HepG2 (cell line): ENCODE measurements around the gene KCTD5. TPM values are rescaled to one million over a fixed set of nuclear protein-coding genes. Genes with fewer than 3 reads are reported as not detected.
A peak's percentile ranks its signal among the peaks of the same experiment; 100 is the strongest.

Experiments
- AGO1 ChIP-seq: fragments of 200-400 bp; formaldehyde crosslinking; IDR thresholded peaks from 2 replicates; pipeline ENCODE4 v1.6.1; 2017; ENCODE audit warnings: mild to moderate bottlenecking, low read depth, low read length, moderate library complexity; ENCODE audit not compliant: poor library complexity, severe bottlenecking
- CEBPB ChIP-seq: IDR thresholded peaks from 2 replicates; pipeline ENCODE4 v1.6.1; 2011; ENCODE audit warnings: low read depth, low read length, improper control_type of control experiment, borderline replicate concordance
- CENPT ChIP-seq: sonication (generic); formaldehyde crosslinking; IDR thresholded peaks from 2 replicates; pipeline ENCODE4 v1.8.0; 2022; ENCODE audit warnings: low read depth, mild to moderate bottlenecking, moderate library complexity, missing genetic modification reagents
- ELF1 ChIP-seq: sonication (generic); formaldehyde crosslinking; IDR thresholded peaks from 2 replicates; pipeline ENCODE4 v1.4.0; 2020; ENCODE audit warnings: missing genetic modification reagents
- GATA4 ChIP-seq: sonication (generic); IDR thresholded peaks from 2 replicates; pipeline ENCODE4 v1.6.1; 2016; ENCODE audit warnings: antibody characterized with exemption, low read depth, borderline replicate concordance
- MBNL3 ChIP-seq: fragments of 250-450 bp; sonication (Bioruptor Pico); conservative IDR thresholded peaks from 2 replicates; pipeline ENCODE4 v1.8.0; 2022; ENCODE audit warnings: mild to moderate bottlenecking, inconsistent platforms
- PITX1 ChIP-seq: sonication (generic); formaldehyde crosslinking; IDR thresholded peaks from 2 replicates; pipeline ENCODE4 v1.5.1; 2020; ENCODE audit warnings: mild to moderate bottlenecking, missing genetic modification reagents
- RBAK ChIP-seq: sonication (generic); formaldehyde crosslinking; IDR thresholded peaks from 2 replicates; pipeline ENCODE4 v1.5.1; 2020; ENCODE audit warnings: mild to moderate bottlenecking, missing genetic modification reagents
- RCOR2 ChIP-seq: IDR thresholded peaks from 2 replicates; pipeline ENCODE4 v1.6.1; 2016; ENCODE audit warnings: missing biosample characterization, missing genetic modification reagents
- TCF7 ChIP-seq: sonication (generic); IDR thresholded peaks from 2 replicates; pipeline ENCODE4 v1.6.1; 2016; ENCODE audit warnings: antibody characterized with exemption, low read depth
- TP53 ChIP-seq: sonication (generic); formaldehyde crosslinking; conservative IDR thresholded peaks from 2 replicates; pipeline ENCODE4 v1.4.0; 2020; ENCODE audit warnings: missing genetic modification reagents
- XBP1 ChIP-seq: sonication (generic); formaldehyde crosslinking; IDR thresholded peaks from 2 replicates; pipeline ENCODE4 v1.5.0; 2020; ENCODE audit warnings: missing genetic modification reagents
- ZNF703 ChIP-seq: sonication (generic); formaldehyde crosslinking; IDR thresholded peaks from 2 replicates; pipeline ENCODE4 v1.5.1; 2020; ENCODE audit warnings: missing genetic modification reagents, mild to moderate bottlenecking, moderate library complexity, borderline replicate concordance
- ZNF709 ChIP-seq: sonication (generic); formaldehyde crosslinking; IDR thresholded peaks from 2 replicates; pipeline ENCODE4 v1.5.0; 2020; ENCODE audit warnings: mild to moderate bottlenecking, missing genetic modification reagents
- ZNF772 ChIP-seq: sonication (generic); formaldehyde crosslinking; IDR thresholded peaks from 2 replicates; pipeline ENCODE4 v1.5.0; 2020; ENCODE audit warnings: mild to moderate bottlenecking, missing genetic modification reagents
- ZNF879 ChIP-seq: sonication (generic); formaldehyde crosslinking; IDR thresholded peaks from 2 replicates; pipeline ENCODE4 v1.8.1; 2023; ENCODE audit warnings: missing genetic modification reagents
- polyA plus RNA-seq, 8 experiments: library from polyadenylated mRNA; depleted of rRNA in 3 of 8; stranded (reverse) in 7 of 8; unstranded in 1 of 8; fragments of >200 nt; fragmentation: Illumina TruSeq in 4 of 8; extraction: Trizol in 4 of 8; gene quantifications; 2 replicates each; pipeline versions ENCODE4 v1.2.1 to v1.2.3, GENCODE V29; 2011 to 2016; ENCODE audit warnings: low read depth in 4 of 8, missing spikeins in 1 of 8, mixed read lengths in 1 of 8; ENCODE audit not compliant: insufficient read depth in 1 of 8
- total RNA-seq, 5 experiments: library from RNA; depleted of rRNA; stranded (reverse); fragments of >200 nt; fragmentation: Illumina TruSeq; extraction: Trizol; gene quantifications; 2 replicates each; pipeline ENCODE4 v1.2.3, GENCODE V29; 2016; ENCODE audit warnings: low read depth in 1 of 5
- TF ChIP-seq, protein P1 (sequence below): sonication (generic); formaldehyde crosslinking; IDR thresholded peaks from 2 replicates; pipeline ENCODE4 v1.5.0; 2020; ENCODE audit warnings: missing genetic modification reagents, mild to moderate bottlenecking, borderline replicate concordance
- TF ChIP-seq, protein P2 (sequence below): sonication (generic); formaldehyde crosslinking; IDR thresholded peaks from 2 replicates; pipeline ENCODE4 v1.8.1; 2023; ENCODE audit warnings: mild to moderate bottlenecking, missing genetic modification reagents
- TF ChIP-seq, protein P3 (sequence below): sonication (generic); formaldehyde crosslinking; IDR thresholded peaks from 2 replicates; pipeline ENCODE4 v1.4.0; 2020; ENCODE audit warnings: mild to moderate bottlenecking, missing genetic modification reagents

Gene KCTD5
- total and polyA plus RNA-seq, 2 of the 13 experiments (the other 11 are each of a cell fraction or from before 2014, with no cell fraction given): 25.4 to 29.8 TPM

DNA sequence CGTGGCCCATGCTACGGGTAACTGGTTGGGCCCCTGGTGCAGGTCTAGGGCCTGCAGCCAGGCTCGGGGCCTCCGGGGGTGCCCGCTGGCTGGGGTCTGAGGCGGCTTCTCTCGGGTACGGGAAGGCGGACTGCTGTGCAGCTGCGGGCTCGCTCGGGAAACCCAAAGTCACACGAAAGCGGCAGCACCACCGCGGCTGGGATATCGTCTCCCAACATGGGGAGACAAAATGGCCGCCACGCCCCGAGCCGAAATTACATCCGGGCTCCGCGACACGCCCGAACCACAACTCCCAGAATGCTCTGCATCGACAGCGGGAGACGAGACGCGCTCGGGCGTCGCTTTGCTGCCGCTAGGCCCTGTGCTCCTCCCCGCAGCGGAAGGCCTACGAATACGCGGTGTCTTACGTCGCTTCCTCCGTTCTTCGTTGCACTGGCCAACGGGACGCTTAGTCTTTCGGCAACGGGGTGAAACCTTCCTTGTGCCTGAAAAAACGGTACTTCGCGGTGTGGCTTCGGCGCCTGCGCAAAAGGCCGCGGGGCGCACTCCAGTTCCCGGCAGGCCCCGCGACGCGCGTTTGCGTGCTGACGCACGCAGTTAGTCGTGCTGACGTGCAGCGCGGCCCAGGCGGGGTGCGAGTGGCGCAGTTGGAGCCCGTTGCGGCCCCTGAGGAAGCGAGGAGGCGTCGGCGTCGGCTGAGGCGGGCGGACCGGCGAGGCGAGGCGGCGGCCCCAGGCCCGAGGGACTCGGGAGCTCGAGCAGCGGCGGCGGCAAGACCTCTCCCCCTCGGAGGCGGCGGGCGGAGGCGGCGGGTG, 69.9 kb downstream of the KCTD5 start, which contains the start of gene SRRM2 (continued):
- TF ChIP-seq GATA4 (no peak; the same call in 1 of the 2 replicates), PITX1 (CRISPR knock-in tag) (peak; percentile 74), MBNL3 (CRISPR knock-in tag) (no peak), AGO1 (no peak), ZNF703 (CRISPR knock-in tag) (no peak; the same call in 1 of the 2 replicates), CEBPB (no peak), ZNF709 (CRISPR knock-in tag) (peak; percentile 13; the same call in 1 of the 2 replicates), RCOR2 (CRISPR knock-in tag) (no peak), XBP1 (CRISPR knock-in tag) (0 out of 2 replicates have a peak, but pooled peaks have one; percentile 30), ZNF879 (CRISPR knock-in tag) (peak; percentile 85; the same call in 1 of the 2 replicates), TP53 (CRISPR knock-in tag) (0 out of 2 replicates have a peak, but pooled peaks have one; percentile 35), TCF7 (no peak), CENPT (CRISPR knock-in tag) (no peak), ZNF772 (CRISPR knock-in tag) (no peak; the same call in 1 of the 2 replicates), ELF1 (CRISPR knock-in tag) (peak; percentile 88), RBAK (CRISPR knock-in tag) (peak; percentile 41; the same call in 1 of the 2 replicates)
- TF ChIP-seq, protein P1, sequence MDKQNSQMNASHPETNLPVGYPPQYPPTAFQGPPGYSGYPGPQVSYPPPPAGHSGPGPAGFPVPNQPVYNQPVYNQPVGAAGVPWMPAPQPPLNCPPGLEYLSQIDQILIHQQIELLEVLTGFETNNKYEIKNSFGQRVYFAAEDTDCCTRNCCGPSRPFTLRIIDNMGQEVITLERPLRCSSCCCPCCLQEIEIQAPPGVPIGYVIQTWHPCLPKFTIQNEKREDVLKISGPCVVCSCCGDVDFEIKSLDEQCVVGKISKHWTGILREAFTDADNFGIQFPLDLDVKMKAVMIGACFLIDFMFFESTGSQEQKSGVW: peak; percentile 62; the same call in 1 of the 2 replicates
- TF ChIP-seq, protein P2, sequence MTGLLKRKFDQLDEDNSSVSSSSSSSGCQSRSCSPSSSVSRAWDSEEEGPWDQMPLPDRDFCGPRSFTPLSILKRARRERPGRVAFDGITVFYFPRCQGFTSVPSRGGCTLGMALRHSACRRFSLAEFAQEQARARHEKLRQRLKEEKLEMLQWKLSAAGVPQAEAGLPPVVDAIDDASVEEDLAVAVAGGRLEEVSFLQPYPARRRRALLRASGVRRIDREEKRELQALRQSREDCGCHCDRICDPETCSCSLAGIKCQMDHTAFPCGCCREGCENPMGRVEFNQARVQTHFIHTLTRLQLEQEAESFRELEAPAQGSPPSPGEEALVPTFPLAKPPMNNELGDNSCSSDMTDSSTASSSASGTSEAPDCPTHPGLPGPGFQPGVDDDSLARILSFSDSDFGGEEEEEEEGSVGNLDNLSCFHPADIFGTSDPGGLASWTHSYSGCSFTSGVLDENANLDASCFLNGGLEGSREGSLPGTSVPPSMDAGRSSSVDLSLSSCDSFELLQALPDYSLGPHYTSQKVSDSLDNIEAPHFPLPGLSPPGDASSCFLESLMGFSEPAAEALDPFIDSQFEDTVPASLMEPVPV (CRISPR knock-in tag): no peak; the same call in 1 of the 2 replicates
- TF ChIP-seq, protein P3, sequence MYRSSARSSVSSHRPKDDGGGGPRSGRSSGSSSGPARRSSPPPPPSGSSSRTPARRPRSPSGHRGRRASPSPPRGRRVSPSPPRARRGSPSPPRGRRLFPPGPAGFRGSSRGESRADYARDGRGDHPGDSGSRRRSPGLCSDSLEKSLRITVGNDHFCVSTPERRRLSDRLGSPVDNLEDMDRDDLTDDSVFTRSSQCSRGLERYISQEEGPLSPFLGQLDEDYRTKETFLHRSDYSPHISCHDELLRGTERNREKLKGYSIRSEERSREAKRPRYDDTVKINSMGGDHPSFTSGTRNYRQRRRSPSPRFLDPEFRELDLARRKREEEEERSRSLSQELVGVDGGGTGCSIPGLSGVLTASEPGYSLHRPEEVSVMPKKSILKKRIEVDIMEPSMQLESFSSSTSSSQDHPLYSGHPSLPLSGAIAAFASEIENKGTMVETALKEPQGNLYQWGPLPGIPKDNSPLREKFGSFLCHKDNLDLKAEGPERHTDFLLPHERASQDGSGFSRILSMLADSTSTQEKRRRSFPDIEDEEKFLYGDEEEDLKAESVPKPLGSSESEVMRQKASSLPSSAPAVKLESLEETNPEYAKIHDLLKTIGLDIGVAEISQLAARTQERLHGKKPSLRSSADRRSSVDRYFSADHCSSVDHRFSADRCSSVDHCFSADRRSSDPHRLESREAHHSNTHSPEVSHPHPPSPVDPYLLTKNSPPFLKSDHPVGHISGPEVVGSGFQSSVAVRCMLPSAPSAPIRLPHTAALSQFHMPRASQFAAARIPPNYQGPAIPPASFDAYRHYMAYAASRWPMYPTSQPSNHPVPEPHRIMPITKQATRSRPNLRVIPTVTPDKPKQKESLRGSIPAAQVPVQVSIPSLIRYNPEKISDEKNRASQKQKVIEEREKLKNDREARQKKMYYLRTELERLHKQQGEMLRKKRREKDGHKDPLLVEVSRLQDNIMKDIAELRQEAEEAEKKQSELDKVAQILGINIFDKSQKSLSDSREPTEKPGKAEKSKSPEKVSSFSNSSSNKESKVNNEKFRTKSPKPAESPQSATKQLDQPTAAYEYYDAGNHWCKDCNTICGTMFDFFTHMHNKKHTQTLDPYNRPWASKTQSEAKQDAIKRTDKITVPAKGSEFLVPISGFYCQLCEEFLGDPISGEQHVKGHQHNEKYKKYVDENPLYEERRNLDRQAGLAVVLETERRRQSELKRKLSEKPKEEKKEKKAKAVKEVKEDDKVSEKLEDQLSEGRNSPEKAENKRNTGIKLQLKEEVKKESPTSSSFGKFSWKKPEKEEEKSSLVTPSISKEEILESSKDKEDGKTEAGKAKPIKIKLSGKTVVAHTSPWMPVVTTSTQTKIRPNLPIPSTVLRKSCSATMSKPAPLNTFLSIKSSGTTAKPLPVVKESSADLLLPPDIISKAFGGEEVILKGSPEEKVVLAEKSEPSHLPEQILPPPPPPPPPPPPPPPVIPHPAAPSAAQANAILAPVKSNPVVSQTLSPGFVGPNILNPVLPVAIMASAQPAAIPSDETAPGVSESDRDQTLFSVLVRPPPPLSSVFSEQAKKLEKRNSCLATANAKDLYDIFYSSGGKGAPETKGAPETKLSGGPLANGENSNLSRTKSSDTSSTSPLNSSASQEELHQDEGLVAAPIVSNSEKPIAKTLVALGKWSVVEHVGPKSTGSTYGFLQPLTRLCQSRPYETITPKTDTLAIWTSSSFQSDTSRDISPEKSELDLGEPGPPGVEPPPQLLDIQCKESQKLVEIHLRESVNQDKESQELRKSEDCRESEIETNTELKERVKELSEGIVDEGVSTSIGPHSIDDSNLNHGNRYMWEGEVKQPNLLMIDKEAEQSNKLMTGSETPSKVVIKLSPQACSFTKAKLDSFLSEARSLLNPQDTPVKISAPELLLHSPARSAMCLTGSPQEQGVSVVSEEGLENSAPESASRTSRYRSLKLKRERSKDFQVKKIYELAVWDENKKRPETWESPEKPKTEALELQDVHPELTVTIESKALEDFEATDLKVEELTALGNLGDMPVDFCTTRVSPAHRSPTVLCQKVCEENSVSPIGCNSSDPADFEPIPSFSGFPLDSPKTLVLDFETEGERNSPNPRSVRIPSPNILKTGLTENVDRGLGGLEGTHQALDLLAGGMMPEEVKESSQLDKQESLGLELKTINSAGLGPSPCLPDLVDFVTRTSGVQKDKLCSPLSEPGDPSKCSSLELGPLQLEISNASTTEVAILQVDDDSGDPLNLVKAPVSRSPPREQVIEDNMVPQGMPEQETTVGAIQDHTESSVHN (CRISPR knock-in tag): 0 out of 2 replicates have a peak, but pooled peaks have one; percentile 71
